Keratinocyte (primary cell): Measurements from ENCODE around the gene PTCD2. TPM values are rescaled to one million over a fixed set of nuclear protein-coding genes. Genes with fewer than 3 reads are reported as not detected.

ENCODE experiments used
- DNase-seq: peaks from one replicate; pipeline ENCODE4 v3.0.0-alpha.2; 2011; ENCODE audit warnings: low read depth, missing footprints, low spot score
- FAIRE-seq: peaks from 2 replicates; lab custom pipeline; 2011; peaks lifted over from hg19 to GRCh38; lab: Jason Lieb, UNC
- H2AFZ ChIP-seq: 2 replicates; pipeline ENCODE4 v1.6.0; 2012; ENCODE audit warnings: low read length, control low read depth, inconsistent platforms; ENCODE audit not compliant: control insufficient read depth
- H3K27ac ChIP-seq: 2 replicates; pipeline ENCODE4 v1.5.1; 2011; ENCODE audit warnings: low read length; ENCODE audit not compliant: control insufficient read depth, insufficient read depth
- H3K27me3 ChIP-seq: 3 replicates; pipeline ENCODE4 v1.6.0; 2011; ENCODE audit warnings: low read length; ENCODE audit not compliant: control insufficient read depth, insufficient read depth; ENCODE audit errors: extremely low read depth
- H3K36me3 ChIP-seq, 2 experiments: 2 replicates in 1 of 2; 3 replicates in 1 of 2; pipeline ENCODE4 v1.5.1; 2011; ENCODE audit warnings: low read length in 2 of 2, mild to moderate bottlenecking in 1 of 2; ENCODE audit not compliant: control insufficient read depth in 2 of 2, insufficient read depth in 2 of 2; ENCODE audit errors: extremely low read depth in 1 of 2
- H3K4me1 ChIP-seq: 3 replicates; pipeline ENCODE4 v1.5.1; 2011; ENCODE audit warnings: low read length; ENCODE audit not compliant: control insufficient read depth, insufficient read depth; ENCODE audit errors: extremely low read depth
- H3K4me2 ChIP-seq: 3 replicates; pipeline ENCODE4 v1.6.0; 2011; ENCODE audit warnings: low read depth, low read length; ENCODE audit not compliant: control insufficient read depth, insufficient read depth; ENCODE audit errors: extremely low read depth
- H3K4me3 ChIP-seq, 3 experiments: fragments of 200-600 bp in 1 of 3; sonication (generic) in 1 of 3; 2 replicates in 2 of 3; 3 replicates in 1 of 3; pipeline ENCODE4 v1.5.1; 2011 to 2016; ENCODE audit warnings: low read length in 3 of 3, mild to moderate bottlenecking in 3 of 3, control low read depth in 2 of 3, inconsistent platforms in 1 of 3, low read depth in 1 of 3, mixed read lengths in 1 of 3, mixed run types in 1 of 3, moderate library complexity in 1 of 3; ENCODE audit not compliant: control insufficient read depth in 2 of 3, insufficient read depth in 2 of 3; ENCODE audit errors: extremely low read depth in 1 of 3
- H3K79me2 ChIP-seq: 2 replicates; pipeline ENCODE4 v1.6.0; 2012; ENCODE audit warnings: low read length; ENCODE audit not compliant: control insufficient read depth, insufficient read depth
- H3K9ac ChIP-seq: 3 replicates; pipeline ENCODE4 v1.6.0; 2011; ENCODE audit warnings: low read length; ENCODE audit not compliant: control insufficient read depth, insufficient read depth; ENCODE audit errors: extremely low read depth
- H3K9me1 ChIP-seq: 3 replicates; pipeline ENCODE4 v1.6.0; 2011; ENCODE audit warnings: low read length; ENCODE audit not compliant: control insufficient read depth, insufficient read depth; ENCODE audit errors: extremely low read depth
- H3K9me3 ChIP-seq: 2 replicates; pipeline ENCODE4 v1.5.1; 2012; ENCODE audit warnings: low read depth, low read length; ENCODE audit not compliant: control insufficient read depth
- H4K20me1 ChIP-seq: 3 replicates; pipeline ENCODE4 v1.6.0; 2011; ENCODE audit warnings: low read length; ENCODE audit not compliant: control insufficient read depth, insufficient read depth; ENCODE audit errors: extremely low read depth
- CTCF ChIP-seq, 3 experiments: IDR thresholded peaks in 1 of 3; conservative IDR thresholded peaks in 1 of 3; optimal IDR thresholded peaks in 1 of 3; 2 replicates in 2 of 3; 3 replicates in 1 of 3; pipeline versions ENCODE3 to v1.5.1; 2011; ENCODE audit warnings: low read length in 3 of 3, mild to moderate bottlenecking in 3 of 3, moderate library complexity in 2 of 3, control low read depth in 1 of 3, inconsistent platforms in 1 of 3; ENCODE audit not compliant: insufficient read depth in 2 of 3; ENCODE audit errors: extremely low read depth in 1 of 3
- EZH2 ChIP-seq: IDR thresholded peaks from one replicate; pipeline ENCODE4 v1.6.1; 2012; ENCODE audit warnings: inconsistent platforms, mild to moderate bottlenecking, low read length, moderate library complexity
- dilution Hi-C: fragments of 300-500 bp; cut with MboI; formaldehyde crosslinking; loops from one replicate; pipeline ENCODE4 v1.7.0; 2020; ENCODE audit warnings: low sequenced_read_pairs; ENCODE audit not compliant: extremely low pct_ligation_motif_present
- polyA plus RNA-seq, 5 experiments: library from polyadenylated mRNA; depleted of rRNA in 3 of 5; stranded (reverse) in 3 of 5; stranded (forward) in 1 of 5; unstranded in 1 of 5; fragments of >200 nt; gene quantifications; 1 replicate in 1 of 5; 2 replicates in 3 of 5; 3 replicates in 1 of 5; pipeline versions ENCODE4 v1.2.1 to v1.2.3, GENCODE V29; 2011 to 2012; ENCODE audit warnings: missing spikeins in 2 of 5, low read depth in 1 of 5, low replicate concordance in 1 of 5

PTCD2 gene
- polyA plus RNA-seq, 1 donor (not counting 4 experiments of a cell fraction or from before 2014, with no cell fraction given): 13.1 TPM

- Histone ChIP-seq H3K27ac (no peak overlapping the region), H3K4me3 (no peak overlapping the region), H3K9me1 (no peaks in the 10 kb centered on the region), H3K79me2 (no peaks in the 10 kb centered on the region), H3K9me3 (no peaks in the 10 kb centered on the region), H3K4me2 (no peak overlapping the region), H4K20me1 (no peaks in the 10 kb centered on the region), H3K27me3 (no peaks in the 10 kb centered on the region), H2AFZ (no peak overlapping the region), H3K9ac (no peak overlapping the region), H3K4me1 (no peaks in the 10 kb centered on the region), H3K36me3 (peaks cover 7 to 14% of the 10 kb centered on the region in 2 experiments)
- no peak for TF ChIP-seq CTCF (optimal IDR thresholded peaks at IDR 0.05 in 1 of 3, IDR thresholded peaks at IDR 0.05 in 1 of 3, conservative IDR thresholded peaks at IDR 0.05 in 1 of 3; ENCODE audit: extremely low read depth in 1 of 3, insufficient read depth in 2 of 3, low read length in 3 of 3)
- TF ChIP-seq EZH2: no peak
- no peak for FAIRE-seq
- DNase-seq: no peak
- dilution Hi-C loops: no loop called here
Measured at GRCh38 chr5:72290356-72291133, 29.6 kb upstream of the PTCD2 start.

GRCh38 chr5:72291601-72292000 is 28.6 kb upstream of the PTCD2 start:
- no peak overlapping the region for H3K4me3 ChIP-seq
- H3K4me1 ChIP-seq: no peaks in the 10 kb centered on the region
- peaks cover 7 to 14% of the 10 kb centered on the region in 2 experiments for H3K36me3 ChIP-seq
- H3K9ac ChIP-seq: no peak overlapping the region
- dilution Hi-C loops: no loop called here
- H3K79me2 ChIP-seq: no peaks in the 10 kb centered on the region
- no peaks in the 10 kb centered on the region for H3K9me1 ChIP-seq
- H4K20me1 ChIP-seq: no peaks in the 10 kb centered on the region
- FAIRE-seq (no peak), DNase-seq (no peak)
- H3K9me3 ChIP-seq: no peaks in the 10 kb centered on the region
- no peak overlapping the region for H3K27ac ChIP-seq
- no peaks in the 10 kb centered on the region for H3K27me3 ChIP-seq
- TF ChIP-seq CTCF (optimal IDR thresholded peaks at IDR 0.05 in 1 of 3, IDR thresholded peaks at IDR 0.05 in 1 of 3, conservative IDR thresholded peaks at IDR 0.05 in 1 of 3; ENCODE audit: extremely low read depth in 1 of 3, insufficient read depth in 2 of 3, low read length in 3 of 3) (no peak), EZH2 (no peak)
- no peak overlapping the region for H3K4me2 ChIP-seq
- H2AFZ ChIP-seq: no peak overlapping the region
